Muscle of leg (tissue), 11 donors: Measurements from ENCODE around the gene XRRA1. TPM values are rescaled to one million over a fixed set of nuclear protein-coding genes. Genes with fewer than 3 reads are reported as not detected.
"Not testable (repeated sequence)": the region's sequence is repeated elsewhere in the genome, so short reads cannot be mapped to it uniquely, and the experiment has no call there.

Experiments
- DNase-seq: peaks from one replicate; pipeline ENCODE4 v3.0.0; 2013
- H3K27ac ChIP-seq: one replicate; pipeline ENCODE4 v1.5.1; 2013; ENCODE audit warnings: mild to moderate bottlenecking, low read length, control low read depth
- H3K27me3 ChIP-seq: one replicate; pipeline ENCODE4 v1.6.1; 2013; ENCODE audit warnings: low read length; ENCODE audit not compliant: control insufficient read depth, insufficient read depth
- H3K36me3 ChIP-seq: one replicate; pipeline ENCODE4 v1.6.1; 2013; ENCODE audit warnings: low read length; ENCODE audit not compliant: control insufficient read depth, insufficient read depth
- H3K4me1 ChIP-seq: one replicate; pipeline ENCODE4 v1.6.1; 2013; ENCODE audit warnings: low read length; ENCODE audit not compliant: control insufficient read depth, insufficient read depth
- H3K4me3 ChIP-seq: one replicate; pipeline ENCODE4 v1.5.1; 2013; ENCODE audit warnings: low read length, control low read depth
- H3K9me3 ChIP-seq: replicated peaks from 2 replicates; pipeline ENCODE4 v1.6.1; 2013; ENCODE audit warnings: low read depth, low read length; ENCODE audit not compliant: control insufficient read depth
- WGBS: methylation state at CpG from one replicate; pipeline ENCODE4 v1.1.5; 2013; ENCODE audit warnings: missing lambda C conversion rate; ENCODE audit not compliant: insufficient coverage; 5-methylcytosine and 5-hydroxymethylcytosine counted together
- polyA plus RNA-seq, 8 donors: library from polyadenylated mRNA; unstranded; fragments of 120-200 nt; gene quantifications; one replicate each; pipeline versions ENCODE4 v1.2.1 to v1.2.3, GENCODE V29; 2013; ENCODE audit warnings: inconsistent platforms in 1 of 8, low replicate concordance in 1 of 8; ENCODE audit not compliant: insufficient read length in 8 of 8, insufficient read depth in 1 of 8
- total RNA-seq: library from RNA; stranded (reverse); fragments of 120-200 nt; gene quantifications from one replicate; pipeline ENCODE4 v1.2.4, GENCODE V29; 2013

XRRA1 gene
- total and polyA plus RNA-seq, 9 donors: 4.1 to 13.3 (median 8.2) TPM

- no peaks in the 10 kb centered on the region for H3K27me3 ChIP-seq
- no peaks in the 10 kb centered on the region for H3K9me3 ChIP-seq
- H3K27ac ChIP-seq: peak overlapping the region; percentile 20
- no peak overlapping the region for H3K4me3 ChIP-seq
- peaks cover 8% of the 10 kb centered on the region for H3K4me1 ChIP-seq
- no peak for DNase-seq
- H3K36me3 ChIP-seq: peaks cover 29% of the 10 kb centered on the region
- no CpG with 5 or more reads among the region's 4 CpGs for WGBS
These were observed 39.1 kb downstream of the XRRA1 start for GRCh38 chr11:74909812-74910211.

- WGBS: no CpG with 5 or more reads among the region's 4 CpGs
- peak; percentile 16 for DNase-seq
- Histone ChIP-seq H3K36me3 (peaks cover 29% of the 10 kb centered on the region), H3K4me3 (no peak overlapping the region), H3K4me1 (peaks cover 8% of the 10 kb centered on the region), H3K9me3 (no peaks in the 10 kb centered on the region), H3K27ac (peak overlapping the region; percentile 53), H3K27me3 (no peaks in the 10 kb centered on the region)
These were observed 39.5 kb downstream of the XRRA1 start for GRCh38 chr11:74909385-74909784.

GRCh38 chr11:74905326-74905725 is 43.6 kb downstream of the XRRA1 start:
- no CpG with 5 or more reads among the region's 3 CpGs for WGBS
- no peak overlapping the region for H3K4me3 ChIP-seq
- H3K27me3 ChIP-seq: no peaks in the 10 kb centered on the region
- DNase-seq: peak; percentile 8
- H3K9me3 ChIP-seq: peaks cover 9% of the 10 kb centered on the region
- H3K27ac ChIP-seq: no peak overlapping the region
- peaks cover 8% of the 10 kb centered on the region for H3K4me1 ChIP-seq
- H3K36me3 ChIP-seq: peaks cover 24% of the 10 kb centered on the region

GRCh38 chr11:74902342-74902741 is 46.5 kb downstream of the XRRA1 start:
- Histone ChIP-seq H3K9me3 (peaks cover 10% of the 10 kb centered on the region), H3K27ac (no peak overlapping the region), H3K36me3 (peaks cover 13% of the 10 kb centered on the region), H3K4me1 (peaks cover 3% of the 10 kb centered on the region), H3K4me3 (no peak overlapping the region), H3K27me3 (no peaks in the 10 kb centered on the region)
- DNase-seq: no peak
- no CpG with 5 or more reads among the region's 4 CpGs for WGBS

GRCh38 chr11:74896311-74896710 is 52.6 kb downstream of the XRRA1 start:
- Histone ChIP-seq H3K9me3 (peaks cover 19% of the 10 kb centered on the region), H3K4me1 (no peaks in the 10 kb centered on the region), H3K27ac (no peak overlapping the region), H3K36me3 (peaks cover 6% of the 10 kb centered on the region), H3K27me3 (no peaks in the 10 kb centered on the region), H3K4me3 (no peak overlapping the region)
- 87% methylated on average over 5 of the region's 5 CpGs for WGBS
- DNase-seq: no peak

GRCh38 chr11:74895340-74896116 is 53.4 kb downstream of the XRRA1 start:
- DNase-seq: no peak
- Histone ChIP-seq H3K4me1 (no peaks in the 10 kb centered on the region), H3K4me3 (no peak overlapping the region), H3K9me3 (peaks cover 15% of the 10 kb centered on the region), H3K36me3 (peaks cover 6% of the 10 kb centered on the region), H3K27ac (no peak overlapping the region), H3K27me3 (no peaks in the 10 kb centered on the region)
- 100% methylated on average over 1 of the region's 3 CpGs for WGBS

- H3K9me3 ChIP-seq: peaks cover 16% of the 10 kb centered on the region
- not testable (repeated sequence) for DNase-seq, H3K27me3 ChIP-seq, H3K27ac ChIP-seq, H3K36me3 ChIP-seq, H3K4me3 ChIP-seq, H3K4me1 ChIP-seq
These were observed 55.9 kb downstream of the XRRA1 start for GRCh38 chr11:74893015-74893414.

GRCh38 chr11:74877132-74877531 is 71.8 kb downstream of the XRRA1 start:
- no CpG with 5 or more reads among the region's 1 CpG for WGBS
- Histone ChIP-seq H3K36me3 (peaks cover 33% of the 10 kb centered on the region), H3K4me3 (no peak overlapping the region)

GRCh38 chr11:74871037-74871436 is 77.9 kb downstream of the XRRA1 start:
- Histone ChIP-seq H3K36me3 (peaks cover 52% of the 10 kb centered on the region), H3K27me3 (no peaks in the 10 kb centered on the region), H3K27ac (no peak overlapping the region), H3K9me3 (peaks cover 76% of the 10 kb centered on the region), H3K4me1 (no peaks in the 10 kb centered on the region), H3K4me3 (no peak overlapping the region)
- DNase-seq: no peak
- 100% methylated on average over 1 of the region's 2 CpGs for WGBS

More at GRCh38 chr11:74877132-74877531, 71.8 kb downstream of the XRRA1 start:
- Histone ChIP-seq H3K27ac (no peak overlapping the region), H3K27me3 (no peaks in the 10 kb centered on the region), H3K4me1 (no peaks in the 10 kb centered on the region), H3K9me3 (peaks cover 31% of the 10 kb centered on the region)
- no peak for DNase-seq

- H3K9me3 ChIP-seq: peaks cover 78% of the 10 kb centered on the region
- DNase-seq: no peak
- H3K27me3 ChIP-seq: no peaks in the 10 kb centered on the region
- no peak overlapping the region for H3K27ac ChIP-seq
- WGBS: no CpG with 5 or more reads among the region's 1 CpG
- H3K36me3 ChIP-seq: peaks cover 50% of the 10 kb centered on the region
- no peak overlapping the region for H3K4me3 ChIP-seq
- H3K4me1 ChIP-seq: no peaks in the 10 kb centered on the region
These were observed 78.4 kb downstream of the XRRA1 start for GRCh38 chr11:74870485-74870884.

- Histone ChIP-seq H3K27ac (no peak overlapping the region), H3K4me1 (no peaks in the 10 kb centered on the region), H3K4me3 (no peak overlapping the region), H3K9me3 (peaks cover 72% of the 10 kb centered on the region), H3K36me3 (peaks cover 53% of the 10 kb centered on the region), H3K27me3 (no peaks in the 10 kb centered on the region)
- DNase-seq: no peak
These were observed 82.3 kb downstream of the XRRA1 start for GRCh38 chr11:74866557-74866956.
